Erythroblast (primary cell): ENCODE results near the gene CDC42EP4.

ENCODE experiments used
- GATA1 ChIP-seq: IDR thresholded peaks from 2 replicates; pipeline ENCODE4 v1.6.1; 2011; ENCODE audit warnings: low read depth, mild to moderate bottlenecking, control low read depth, low read length, moderate library complexity
- POLR2A ChIP-seq: IDR thresholded peaks from 2 replicates; pipeline ENCODE4 v1.6.1; 2011; ENCODE audit warnings: mild to moderate bottlenecking, low read length

- TF ChIP-seq POLR2A: no peak
- no peak for TF ChIP-seq GATA1
Observed at GRCh38 chr17:73289549-73290254, 22.1 kb downstream of the CDC42EP4 start.
